CD4-positive, alpha-beta T cell treated with Interleukin-1 beta for 1 hour (primary cell): Measurements from ENCODE around the gene PLCG2.
A peak's percentile ranks its signal among the peaks of the same experiment; 100 is the strongest.
"Not testable (repeated sequence)": the region's sequence is repeated elsewhere in the genome, so short reads cannot be mapped to it uniquely, and the experiment has no call there.

Experiments
- DNase-seq, 2 donors: peaks; one replicate each; pipeline ENCODE4 v3.0.0-alpha.2; 2020 to 2022

PLCG2 gene

DNA sequence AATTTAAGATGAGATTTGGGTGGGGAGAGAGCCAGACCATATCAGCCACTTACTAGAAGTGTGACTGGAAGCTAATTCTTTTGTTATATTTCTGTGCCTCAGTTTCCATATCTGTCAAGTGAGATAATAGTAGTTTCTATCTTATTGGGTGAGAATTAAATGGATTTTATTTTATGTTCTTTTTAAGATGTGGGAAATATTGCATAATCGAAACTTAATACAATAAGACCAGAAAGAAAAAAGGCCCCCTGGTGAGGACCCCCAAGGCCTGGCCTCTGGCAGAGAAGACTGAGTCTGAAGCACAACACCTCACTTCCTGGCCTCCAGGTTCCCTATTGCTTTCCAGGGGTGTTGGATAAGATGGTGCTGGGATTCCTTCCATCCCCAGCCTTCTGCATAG, 13.7 kb downstream of the PLCG2 start:
- no peak for DNase-seq

DNA sequence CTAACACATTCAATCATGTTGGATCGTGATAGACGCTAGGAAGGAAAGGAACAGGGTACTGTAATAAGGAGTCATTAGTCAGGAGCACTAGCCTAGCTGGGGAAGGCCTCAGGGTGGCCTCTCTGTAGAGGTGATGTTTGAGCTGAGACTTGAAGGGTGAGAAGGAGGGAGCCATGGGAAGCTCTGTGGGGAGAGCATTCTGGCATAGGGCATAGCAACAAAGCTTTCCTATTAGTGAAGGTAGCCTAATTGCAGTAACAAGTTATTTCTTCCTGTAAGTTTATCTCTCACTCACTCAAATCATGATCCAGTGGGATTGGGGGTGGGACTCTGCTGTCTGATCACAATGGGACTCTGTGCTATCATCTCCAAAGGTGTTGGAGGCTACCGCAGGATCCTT, 16.1 kb downstream of the PLCG2 start:
- DNase-seq = no peak

DNA sequence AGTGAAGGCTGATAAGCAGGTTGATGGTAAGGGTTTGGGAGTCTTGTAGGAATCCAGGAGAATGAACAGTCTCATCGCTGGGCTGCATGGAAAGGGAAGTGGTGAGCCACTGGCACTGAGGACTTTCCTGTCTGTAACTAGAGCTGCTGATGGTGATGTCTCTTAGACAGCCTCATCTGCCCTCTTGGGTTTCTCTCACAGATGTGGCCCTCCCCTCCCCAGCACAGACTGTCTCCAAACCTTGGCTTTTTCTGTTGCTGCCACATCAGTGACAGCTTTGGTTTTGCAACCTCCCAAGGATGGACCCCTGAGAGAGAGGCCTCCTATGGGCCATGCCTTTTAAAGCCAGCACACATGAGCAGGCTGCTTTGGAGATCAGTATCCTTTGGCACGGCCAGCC, 16.9 kb downstream of the PLCG2 start:
- DNase-seq = no peak

DNA sequence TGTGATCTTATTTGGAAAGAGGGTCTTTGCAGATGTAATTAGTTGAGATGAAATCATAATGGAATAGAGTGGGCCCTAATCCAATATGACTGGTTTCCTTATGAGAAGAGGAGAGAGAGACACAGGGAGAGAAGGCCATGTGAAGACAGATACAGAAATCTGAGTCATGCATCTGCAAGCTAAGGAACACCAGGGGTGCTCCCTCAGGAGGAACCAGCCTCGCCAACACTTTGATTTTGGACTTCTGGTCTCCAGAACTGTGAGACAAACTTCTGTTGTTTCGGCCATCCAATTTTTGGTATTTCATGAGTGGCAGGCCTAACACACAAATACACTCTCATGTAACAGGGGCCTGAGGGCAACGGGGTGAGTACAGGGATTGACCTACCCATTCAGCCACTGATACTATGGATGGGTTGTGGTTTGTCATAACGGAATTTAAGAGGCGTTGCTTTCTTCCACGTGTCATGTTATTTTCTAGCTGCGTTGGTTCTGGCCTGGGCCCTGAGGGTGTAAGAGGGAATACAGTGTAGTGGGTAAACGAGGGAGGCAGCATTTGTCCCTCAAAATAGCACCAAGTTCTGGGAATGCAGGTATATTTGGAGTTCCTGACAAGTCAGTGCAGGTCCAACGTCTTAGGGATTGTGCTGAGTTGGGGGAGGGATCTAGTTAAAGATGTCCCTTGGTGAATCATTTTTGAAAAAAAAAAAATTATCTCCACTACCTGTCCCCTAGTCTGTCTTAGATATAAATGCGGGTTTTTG, 17.7 kb downstream of the PLCG2 start:
- DNase-seq = no peak

DNA sequence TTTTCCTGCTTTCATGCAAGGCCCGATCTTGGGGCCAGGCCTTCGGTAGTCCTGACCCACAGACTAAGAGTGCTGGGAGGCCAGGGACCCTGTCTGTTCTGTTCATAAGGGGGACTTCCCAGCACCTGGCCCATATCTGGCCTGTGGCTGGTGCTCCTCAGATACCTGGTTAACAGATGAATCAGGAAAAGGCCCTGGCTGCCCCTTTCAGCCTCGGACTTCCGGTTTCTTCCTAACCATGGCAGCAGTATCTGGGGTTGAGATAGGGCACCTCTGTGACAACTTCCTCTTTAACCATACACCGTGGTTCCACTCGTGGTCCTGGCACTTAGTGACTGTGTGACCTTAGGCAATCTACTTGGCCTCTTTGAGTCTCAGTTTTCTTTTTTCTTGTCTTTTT, 18.4 kb downstream of the PLCG2 start:
- DNase-seq = peak in 1 of 2 donors; percentile 64

DNA sequence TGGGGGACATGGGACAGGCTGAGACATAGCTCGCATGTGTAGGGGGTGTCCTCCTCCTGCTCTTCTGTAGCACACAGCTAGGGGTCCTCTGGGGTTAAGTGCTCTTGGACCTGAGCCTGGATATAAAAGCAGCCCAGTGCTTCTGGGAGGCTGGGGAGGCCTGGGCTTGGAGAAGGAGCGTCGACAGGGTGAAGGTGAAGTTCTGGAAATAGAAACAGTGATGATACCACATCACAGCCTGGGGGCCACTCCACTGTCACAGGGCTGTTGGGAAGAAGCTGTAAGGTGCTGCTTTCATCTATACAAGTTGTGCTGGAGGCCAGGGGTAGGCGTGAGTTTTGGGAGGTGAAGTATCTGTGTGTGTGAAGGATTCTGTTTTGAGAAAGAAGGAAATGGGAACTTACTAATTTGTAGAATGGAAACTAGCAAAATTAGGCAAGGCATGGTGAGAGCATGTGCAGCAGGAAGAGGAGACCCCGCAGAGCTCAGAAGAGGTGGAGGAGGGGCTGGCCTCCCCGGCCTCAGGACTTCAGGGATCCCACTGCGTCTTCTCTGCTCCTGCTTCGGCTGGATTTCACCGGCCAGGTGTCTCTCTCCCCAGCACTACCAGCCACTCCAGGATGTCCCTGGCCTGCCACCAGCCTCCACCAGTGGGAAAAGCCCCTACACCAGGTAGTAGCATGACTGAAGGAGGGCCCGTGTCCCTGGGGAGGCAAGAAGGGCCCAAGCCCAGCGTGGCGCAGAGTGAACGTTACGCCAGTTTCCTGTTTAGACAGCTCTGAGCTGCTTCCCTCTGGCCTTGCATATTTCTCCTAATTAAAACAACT, 19.4 kb downstream of the PLCG2 start:
- DNase-seq = peak in 1 of 2 donors; percentile 71

DNA sequence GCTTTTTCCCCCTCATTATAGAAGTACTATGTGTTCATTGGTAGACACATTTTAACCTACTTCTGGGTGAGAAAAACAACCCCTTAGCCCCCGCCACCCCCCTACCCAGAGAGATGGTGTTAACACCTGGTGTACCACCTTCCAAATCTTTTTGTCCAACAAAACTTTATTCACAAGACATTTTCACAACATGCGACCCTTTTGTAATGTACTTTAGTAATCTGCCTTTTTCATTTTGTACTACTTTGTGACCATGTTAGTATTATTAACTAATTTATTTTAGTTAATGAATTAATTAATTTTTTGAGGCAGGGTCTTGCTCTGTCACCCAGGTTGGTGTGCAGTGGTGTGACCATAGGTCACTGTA, 20.0 kb downstream of the PLCG2 start:
- DNase-seq = no peak

DNA sequence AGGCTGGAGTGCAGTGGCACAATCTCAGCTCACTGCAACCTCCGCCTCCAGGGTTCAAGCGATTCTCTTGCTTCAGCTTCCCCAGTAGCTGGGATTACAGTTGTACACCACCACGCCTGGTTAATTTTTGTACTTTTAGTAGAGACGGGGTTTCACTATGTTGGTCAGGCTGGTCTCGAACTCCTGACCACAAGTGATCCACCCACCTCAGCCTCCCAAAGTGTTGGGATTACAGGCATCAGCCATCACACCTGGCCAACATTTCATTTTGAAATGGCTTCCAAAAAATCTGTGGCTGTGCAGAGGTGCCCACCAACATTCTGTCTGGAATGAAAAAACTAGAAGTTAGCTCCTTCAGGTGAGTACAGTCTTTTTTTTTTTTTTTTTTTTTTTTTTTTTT, 22.6 kb downstream of the PLCG2 start:
- not testable (repeated sequence) for DNase-seq

DNA sequence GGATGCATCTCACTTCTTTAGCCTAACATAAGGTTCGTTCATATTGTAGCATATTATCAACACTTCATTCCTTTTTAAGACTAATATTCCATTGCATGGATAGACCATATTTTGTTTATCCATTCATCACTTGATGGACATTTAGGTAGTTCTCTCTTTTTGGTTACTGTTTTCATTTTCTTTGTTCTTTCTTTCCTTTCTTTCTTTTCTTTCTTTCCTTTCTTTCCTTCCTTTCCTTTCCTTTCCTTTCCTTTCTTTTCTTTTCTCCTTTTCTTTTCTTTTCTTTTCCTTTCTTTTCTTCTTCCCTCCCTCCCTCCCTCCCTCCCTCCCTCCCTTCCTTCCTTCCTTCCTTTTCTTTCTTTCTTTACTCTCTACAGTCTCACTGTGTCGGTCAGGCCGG, 24.2 kb downstream of the PLCG2 start:
- no peak for DNase-seq

DNA sequence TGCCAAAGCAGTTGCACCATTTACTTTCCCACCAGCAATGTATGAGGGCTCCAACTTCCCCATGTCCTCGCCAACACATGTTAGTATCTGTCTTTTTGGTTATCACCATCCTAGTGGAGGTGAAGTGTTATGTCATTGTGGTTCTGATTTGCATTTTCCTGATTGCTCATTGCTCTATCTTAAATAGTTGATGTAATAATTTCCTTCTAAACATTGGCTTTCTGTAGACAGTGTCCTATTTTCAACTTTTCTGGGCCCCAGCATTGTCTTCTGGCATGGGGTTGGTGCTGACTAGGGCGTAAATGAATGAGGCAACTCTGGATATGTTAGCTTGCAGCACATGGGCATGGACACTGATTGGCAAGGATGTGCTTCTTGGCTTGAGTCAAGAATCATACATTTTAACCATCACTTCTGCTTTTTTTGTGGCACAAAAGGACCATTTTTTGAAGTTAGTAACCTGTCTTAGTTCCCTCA, 25.1 kb downstream of the PLCG2 start:
- peak in 1 of 2 donors; percentile 23 for DNase-seq

DNA sequence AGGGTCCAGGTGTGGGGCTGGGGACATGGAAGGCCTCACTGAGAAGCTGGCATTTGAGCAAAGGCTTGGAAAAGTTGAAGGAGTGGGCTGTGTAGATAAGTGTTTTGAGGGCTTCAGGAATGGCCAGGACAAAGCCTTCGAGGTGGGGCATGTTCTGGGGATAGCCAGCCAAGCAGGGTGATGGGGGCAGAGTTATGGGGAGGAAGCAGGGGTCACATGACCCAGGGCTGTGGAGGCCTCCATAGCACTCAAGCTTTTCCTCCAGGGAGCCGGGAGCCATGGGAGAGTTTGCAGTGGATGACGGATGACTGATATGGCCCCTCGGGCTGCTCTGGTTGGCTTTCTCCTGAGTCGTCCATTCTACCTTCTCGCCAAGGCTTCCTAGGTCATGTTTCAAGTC, 27.6 kb downstream of the PLCG2 start:
- DNase-seq = no peak

DNA sequence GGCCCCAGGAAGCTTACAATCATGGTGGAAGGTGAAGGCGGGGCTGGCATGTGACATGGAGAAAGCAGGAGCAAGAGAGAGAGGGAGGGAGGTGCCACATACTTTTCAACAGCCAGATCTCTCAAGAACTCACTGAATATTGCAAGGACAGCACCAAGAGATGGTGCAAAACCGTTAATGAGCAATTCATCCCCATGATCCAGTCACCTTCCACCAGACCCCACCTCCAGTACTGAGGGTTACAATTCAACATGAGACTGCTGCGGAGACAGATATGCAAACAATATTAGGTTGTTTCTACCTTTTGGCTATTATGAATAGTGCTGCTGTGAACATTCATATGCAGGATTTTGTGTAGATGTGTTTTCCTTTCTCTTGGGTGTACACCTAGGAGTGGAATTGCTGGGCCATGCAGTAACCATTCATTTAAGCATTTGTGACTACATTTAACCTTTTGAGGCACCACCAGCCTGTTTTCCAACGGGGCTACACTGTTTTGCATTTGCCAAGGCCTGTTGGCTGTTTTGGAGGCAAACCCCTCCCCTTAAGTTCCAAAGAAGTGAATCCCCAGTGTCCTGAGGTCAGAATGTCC, 28.8 kb downstream of the PLCG2 start:
- DNase-seq = no peak

DNA sequence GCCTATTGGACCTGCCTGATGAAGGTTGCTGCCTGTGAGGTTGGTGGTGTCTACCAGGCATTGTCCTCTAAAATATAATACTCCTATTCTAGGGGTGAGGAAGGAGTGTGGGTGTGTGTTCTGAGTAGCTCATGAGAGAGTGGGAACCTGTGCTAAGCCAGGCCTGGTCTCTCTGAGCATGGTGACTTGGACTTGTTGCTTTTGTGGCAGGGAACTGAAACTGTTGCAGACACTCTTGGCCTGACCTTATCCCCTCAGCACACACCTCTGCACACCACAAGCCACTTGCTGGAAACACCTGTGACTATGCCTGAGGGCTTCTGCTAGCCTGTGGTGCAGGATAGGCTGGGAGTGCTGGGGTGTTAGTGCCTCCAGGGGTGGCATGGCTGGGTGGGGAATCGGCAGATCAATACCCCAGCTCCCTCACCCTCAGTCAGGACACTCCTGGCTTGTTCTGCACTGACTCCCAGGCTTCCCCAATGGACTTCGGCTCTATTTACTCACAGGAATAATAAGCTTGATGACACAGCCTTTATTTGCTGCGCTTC, 29.9 kb downstream of the PLCG2 start:
- DNase-seq = peak in 1 of 2 donors; percentile 77

DNA sequence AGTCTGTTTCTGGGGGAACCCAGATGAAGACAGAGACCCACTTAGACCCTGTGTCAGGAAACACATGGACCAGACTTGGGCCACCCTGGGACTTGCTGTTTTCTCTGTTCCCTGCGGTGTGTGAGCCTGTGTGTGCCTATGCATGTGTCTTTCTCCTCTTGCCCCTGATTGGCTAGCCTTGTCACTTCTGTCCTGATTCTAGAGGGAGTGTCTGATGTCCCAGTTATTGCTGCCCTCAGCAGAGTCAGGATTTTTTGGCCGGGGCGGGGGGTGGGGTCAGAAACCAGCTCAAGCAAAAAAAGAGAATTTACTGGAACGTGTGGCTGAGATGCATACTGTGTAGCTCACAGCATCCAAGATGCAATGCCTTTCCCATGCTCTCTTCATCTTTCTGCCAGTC, 30.5 kb downstream of the PLCG2 start:
- DNase-seq = no peak

DNA sequence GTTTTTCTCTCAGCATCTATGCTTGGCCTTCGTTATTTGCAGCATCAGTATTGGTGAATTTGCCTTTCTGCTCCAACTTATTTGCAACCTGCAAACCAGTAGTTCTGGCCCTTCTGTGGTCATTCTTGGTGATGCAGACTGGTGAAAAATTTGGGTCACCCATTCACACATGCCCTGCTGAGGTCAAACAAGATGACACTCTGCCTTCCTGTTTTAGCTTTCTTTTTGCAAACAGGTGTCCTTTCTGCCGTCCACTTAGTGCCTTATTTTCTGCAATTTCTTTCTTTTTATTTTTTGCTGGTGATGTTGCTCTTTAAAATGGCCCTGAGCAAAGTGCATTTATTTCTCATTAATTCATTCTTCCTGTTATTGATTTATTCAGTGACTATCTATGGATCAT, 31.3 kb downstream of the PLCG2 start:
- DNase-seq = no peak

DNA sequence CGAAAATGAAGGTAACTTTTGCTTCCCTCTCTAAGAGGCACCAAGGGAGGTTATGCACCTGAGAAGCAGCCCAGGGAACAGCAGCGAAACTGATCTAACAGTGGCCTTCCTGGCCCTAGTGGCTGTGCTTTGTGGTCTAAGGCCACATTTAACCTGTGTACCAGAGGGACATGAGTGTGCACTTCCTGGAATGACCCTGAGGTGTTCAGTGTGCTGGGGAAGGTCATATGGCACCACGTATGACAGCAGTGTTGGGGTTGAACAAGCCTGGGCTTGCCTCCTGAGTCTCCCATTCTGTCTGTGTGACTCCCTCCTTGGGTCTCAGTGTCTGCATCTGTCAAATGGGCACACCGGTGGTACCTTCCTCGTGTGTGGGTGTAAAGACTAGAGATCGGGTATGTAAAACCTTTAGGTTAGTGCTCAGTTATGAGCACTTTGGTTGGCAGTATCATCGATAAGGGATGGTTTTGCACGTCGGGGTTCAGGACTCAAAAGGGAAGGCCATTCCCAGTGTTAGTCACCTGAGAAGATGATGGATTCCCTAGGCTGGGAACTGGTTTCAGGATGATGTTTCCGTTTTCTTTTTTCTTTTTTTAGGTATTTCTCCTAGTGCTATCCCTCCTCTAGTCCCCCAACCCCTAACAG, 31.9 kb downstream of the PLCG2 start:
- DNase-seq = peak in 1 of 2 donors; percentile 28

DNA sequence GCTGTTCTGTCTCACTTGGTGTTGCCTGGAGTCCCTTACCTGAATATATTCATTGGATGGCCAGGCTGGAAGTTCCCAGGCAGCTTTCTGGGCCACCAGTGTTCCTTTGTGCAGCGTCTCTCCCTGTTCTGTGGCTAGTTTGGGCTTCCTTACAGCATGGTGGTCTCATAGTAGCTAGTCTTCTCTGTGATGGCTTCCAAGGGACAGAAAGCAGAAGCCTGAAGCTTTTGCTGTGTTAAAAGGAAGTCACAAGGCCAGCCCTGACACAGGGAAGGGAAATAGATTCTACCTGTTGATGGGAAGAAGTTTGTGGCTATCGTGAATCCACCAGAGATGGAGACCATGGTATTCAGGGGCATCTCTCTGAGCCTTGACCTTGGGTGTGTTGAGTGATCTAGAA, 34.6 kb downstream of the PLCG2 start:
- no peak for DNase-seq

DNA sequence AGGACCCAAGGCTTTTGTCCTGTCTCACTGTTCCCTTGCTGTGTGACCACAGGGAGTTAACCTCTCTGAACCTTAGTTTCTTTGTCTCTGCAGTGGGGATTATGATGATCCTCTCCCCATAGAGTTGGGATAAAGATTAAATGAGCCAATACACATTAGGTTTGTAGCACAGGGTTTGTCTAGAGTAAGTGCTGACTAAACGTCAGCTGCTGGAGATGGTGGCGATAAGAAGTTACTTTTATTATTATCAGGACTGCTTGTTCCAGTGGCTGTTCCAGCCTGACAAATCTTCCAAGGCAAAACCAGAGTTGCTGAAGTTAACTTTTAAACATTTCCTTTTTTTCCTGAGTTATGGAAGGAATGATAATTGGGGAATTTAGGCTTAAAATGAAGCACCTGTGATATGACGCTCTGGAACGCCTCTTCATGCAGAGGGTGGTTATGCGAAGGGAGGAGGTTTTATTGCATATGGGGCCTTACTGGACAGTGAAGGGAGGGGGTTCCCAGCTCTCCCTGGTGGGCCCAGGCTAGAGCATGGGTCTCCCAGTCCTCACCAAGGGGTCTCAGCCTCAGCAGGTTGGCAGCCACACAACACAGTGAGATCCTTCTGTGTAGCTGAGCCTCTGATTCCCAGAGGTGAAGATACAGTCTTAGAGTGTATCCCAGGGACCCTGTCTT, 35.8 kb downstream of the PLCG2 start:
- DNase-seq = no peak

DNA sequence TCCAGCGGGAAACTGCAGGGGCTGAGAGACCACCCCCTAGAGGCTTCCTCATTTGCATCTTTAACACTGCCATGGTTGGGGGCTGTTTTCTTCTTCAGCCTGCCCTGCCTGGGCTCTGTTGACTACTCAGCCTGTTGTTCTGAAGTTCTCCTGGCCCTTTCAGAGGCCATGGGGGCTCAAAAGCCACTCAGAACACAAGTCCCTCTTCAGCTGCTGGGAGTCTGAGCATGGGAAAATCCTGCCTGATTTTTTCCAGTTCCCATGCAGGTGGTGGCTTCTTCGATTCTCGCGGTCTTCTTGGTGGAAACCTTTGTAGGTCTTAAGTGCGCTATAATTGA, 36.3 kb downstream of the PLCG2 start:
- DNase-seq = no peak

DNA sequence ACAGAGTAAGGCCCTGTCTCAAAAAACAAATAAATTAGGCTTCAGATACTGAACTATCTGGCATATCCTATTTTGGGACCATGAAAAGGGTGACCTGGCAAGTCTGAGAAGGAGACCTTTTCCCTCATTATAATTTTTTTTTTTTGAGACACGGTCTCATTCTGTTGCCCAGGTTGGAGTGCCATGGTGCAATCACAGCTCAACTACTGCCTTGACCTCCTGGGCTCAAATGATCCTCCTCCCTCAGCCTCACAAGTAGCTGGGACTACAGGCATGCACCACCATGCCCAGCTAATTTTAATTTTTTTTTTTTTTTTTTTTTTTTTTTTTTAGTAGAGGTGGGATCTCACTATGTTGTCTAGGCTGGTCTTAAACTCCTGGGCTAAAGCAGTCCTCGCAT, 37.3 kb downstream of the PLCG2 start:
- no peak for DNase-seq

DNA sequence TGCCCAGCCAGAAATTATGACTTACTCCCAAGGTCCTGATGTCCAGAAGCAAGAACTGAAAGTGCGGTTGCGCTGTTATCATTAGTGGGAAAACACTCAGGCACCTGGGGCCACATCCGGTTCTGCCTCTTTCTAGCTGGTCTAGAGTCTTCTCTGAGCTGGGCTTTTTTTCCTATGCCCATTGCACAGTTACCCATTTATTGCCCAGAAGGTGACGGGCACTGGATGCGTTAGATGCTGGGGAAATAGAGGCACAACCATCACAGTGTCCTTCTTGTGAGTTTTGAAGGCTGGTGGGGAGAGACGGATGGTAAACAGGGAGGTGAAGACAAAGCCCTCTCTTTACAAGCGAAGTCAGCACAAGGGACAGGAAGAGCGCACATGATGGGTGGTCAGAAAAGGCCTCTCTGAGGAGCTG, 37.7 kb downstream of the PLCG2 start:
- no peak for DNase-seq

DNA sequence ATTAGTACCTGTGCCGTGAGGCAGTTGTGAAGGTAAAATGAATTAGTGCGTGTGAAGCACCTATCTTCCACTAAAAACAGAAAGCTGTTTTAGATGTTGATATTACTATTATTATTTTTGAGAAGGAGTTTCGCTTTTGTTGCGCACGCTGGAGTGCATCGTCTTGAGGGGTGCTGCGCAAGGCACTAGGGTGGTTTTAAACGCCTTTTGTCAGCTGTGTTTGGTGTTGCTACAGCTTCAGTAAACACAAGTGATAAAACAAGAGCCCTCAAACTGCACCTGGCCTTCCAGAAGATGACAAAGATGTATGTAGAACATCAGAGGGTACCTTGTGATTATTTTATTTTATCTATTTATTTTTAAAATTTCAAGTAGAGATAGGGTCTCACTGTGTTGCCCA, 38.2 kb downstream of the PLCG2 start:
- peak; percentile 34 to 64 for DNase-seq
